Heart right ventricle (tissue), 16 donors: ENCODE data around the gene ABLIM1. TPM values are rescaled to one million over a fixed set of nuclear protein-coding genes. Genes with fewer than 3 reads are reported as not detected.

ENCODE experiments used
- ATAC-seq, 8 donors: fragments of 200-7000 bp; cut with Tn5 transposase; one replicate each; pipeline ENCODE4 v1.9.1; 2020; ENCODE audit warnings: mild to moderate bottlenecking in 8 of 8, moderate library complexity in 8 of 8, moderate number of reproducible peaks in 1 of 8
- DNase-seq, 2 donors: peaks; one replicate each; pipeline ENCODE4 v3.0.0-alpha.2; 2020
- H3K27ac ChIP-seq, 10 donors: fragments of 200-600 bp; sonication (generic) in 2 of 10; one replicate each; pipeline versions ENCODE4 v1.5.0 to v1.8.0; 2020 to 2022; ENCODE audit warnings: mild to moderate bottlenecking in 3 of 10
- H3K27me3 ChIP-seq, 7 donors: fragments of 200-600 bp; one replicate each; pipeline ENCODE4 v1.8.0; 2021 to 2022; ENCODE audit warnings: mild to moderate bottlenecking in 2 of 7
- H3K36me3 ChIP-seq, 9 donors: fragments of 200-600 bp; sonication (generic) in 1 of 9; one replicate each; pipeline versions ENCODE4 v1.5.0 to v1.8.0; 2020 to 2022; ENCODE audit warnings: mild to moderate bottlenecking in 2 of 9
- H3K4me1 ChIP-seq, 9 donors: fragments of 200-600 bp; sonication (generic) in 1 of 9; one replicate each; pipeline versions ENCODE4 v1.5.0 to v1.8.0; 2020 to 2022; ENCODE audit warnings: mild to moderate bottlenecking in 4 of 9
- H3K4me3 ChIP-seq, 10 donors: fragments of 200-600 bp; sonication (generic) in 2 of 10; one replicate each; pipeline versions ENCODE4 v1.5.0 to v1.8.0; 2020 to 2022; ENCODE audit warnings: mild to moderate bottlenecking in 7 of 10, moderate library complexity in 2 of 10
- H3K9me3 ChIP-seq, 11 donors: fragments of 200-600 bp in 10 of 11; sonication (generic) in 2 of 11; one replicate each; pipeline versions ENCODE4 v1.5.0 to v1.8.0; 2013 to 2022; ENCODE audit warnings: mild to moderate bottlenecking in 2 of 11, control low read depth in 1 of 11, moderate library complexity in 1 of 11
- CTCF ChIP-seq, 9 donors: fragments of 200-600 bp; sonication (generic) in 2 of 9; IDR thresholded peaks; one replicate each; pipeline versions ENCODE4 v1.5.0 to v1.8.0; 2021 to 2022; ENCODE audit warnings: antibody characterized with exemption in 9 of 9, mild to moderate bottlenecking in 5 of 9, moderate library complexity in 1 of 9
- WGBS, 2 donors: extraction: QIAGEN DNeasy Blood & Tissue Kit; methylation state at CpG; one replicate each; pipeline ENCODE4 v1.1.7; 2013; ENCODE audit warnings: inconsistent platforms in 1 of 2; 5-methylcytosine and 5-hydroxymethylcytosine counted together
- intact Hi-C, 10 donors: fragments of 100-400 bp; cut with DNase I; formaldehyde crosslinking; loops; one replicate each; pipeline versions ENCODE4 v1.11.1 to v1.14.2; 2022
- polyA plus RNA-seq, 2 donors: library from polyadenylated mRNA; stranded (reverse); fragments of 200-250 nt; gene quantifications; one replicate each; pipeline ENCODE4 v1.2.3, GENCODE V29; 2013
- total RNA-seq, 10 donors: library from RNA; stranded (reverse); fragmentation: NEBNext Ultra II Directional in 3 of 10; extraction: Animal tissue kit (Norgen Biotek cat#: 25700) in 3 of 10; gene quantifications; one replicate each; pipeline versions ENCODE4 v1.2.1 to v1.2.4, GENCODE V29; 2021 to 2023
- donor health status: Arrhythmogenic right ventricular cardiomyopathy.
- donor health status: ischemic (EF 13 %, LVEDD 7.1; RV severe dilation, severe dysfunction).
- donor health status: healthy with polysubstance abuse.
- donor health status: DM: no; HTN: yes; CAD: no.
- donor health status: DM: no; HTN: no; CAD: no.
- donor health status: ischemic (EF 25% LVEDD 6.9; RV normal size, moderate dysfunction).
- donor health status: ischemic (EF 25% LVEDD 5.7; RV mildly dilated, moderate dysfunction).
- donor health status: healthy.
- donor health status: DM: yes; HTN: yes; CAD: no.
- donor health status: Ischemic cardiomyopathy.
- donor health status: ischemic (EF 35%, LVEDD 5.7; RV mildly dilated, moderate dysfunction).
- donor health status: nonischemic (EF 11% LVEDD 7.7; RV severe dilation, severe dysfunction).
- donor health status: DM: yes; HTN: yes; CAD: no.
- donor health status: PGD.
- donor health status: ischemic (EF 29% LVEDD 5.4; RV normal size, mild dysfunction).
- donor health status: nonischemic (EF 23%, LVEDD 6.1; RV moderate dilation, normal function).

Gene ABLIM1
- total and polyA plus RNA-seq, 12 donors: 119 to 816 (median 600) TPM

GRCh38 chr10:114629083-114629823, 28.8 kb downstream of the ABLIM1 start:
- peak in 5 of 8 donors; percentile 6 to 55 (median 24) for ATAC-seq
- H3K9me3 ChIP-seq: peaks cover 0 to 6% (median 0%) of the 10 kb centered on the region in 11 donors
- WGBS, 2 donors: 38 to 39% methylated on average over 9 of the region's 9 CpGs
- TF ChIP-seq CTCF (IDR thresholded peaks at IDR 0.05): no peak
- peaks cover 11 to 93% (median 59%) of the 10 kb centered on the region in 9 donors for H3K4me1 ChIP-seq
- H3K27me3 ChIP-seq: peaks cover 0 to 37% (median 0%) of the 10 kb centered on the region in 7 donors
- peak overlapping the region; percentile 81 to 95 (median 86) for H3K27ac ChIP-seq
- H3K36me3 ChIP-seq: peaks cover 0 to 13% (median 0%) of the 10 kb centered on the region in 9 donors
- H3K4me3 ChIP-seq: peak overlapping the region in 9 of 10 donors; percentile 45 to 80 (median 65)
- intact Hi-C loops: loop anchor here in 1 of 10 donors (5.0 kb wide), 1 partner anchor 58 kb away; no protein-coding TSS in a partner anchor
- no peak for DNase-seq

- Histone ChIP-seq H3K9me3 (peaks cover 0 to 7% (median 0%) of the 10 kb centered on the region in 11 donors), H3K36me3 (peaks cover 0 to 13% (median 0%) of the 10 kb centered on the region in 9 donors), H3K27ac (peak overlapping the region in 9 of 10 donors; percentile 59 to 95 (median 85)), H3K27me3 (peaks cover 0 to 34% (median 0%) of the 10 kb centered on the region in 7 donors), H3K4me1 (peaks cover 16 to 96% (median 61%) of the 10 kb centered on the region in 9 donors), H3K4me3 (peak overlapping the region in 3 of 10 donors; percentile 5 to 59 (median 58))
- 57 to 66% methylated on average over 3 of the region's 3 CpGs for WGBS, 2 donors
- DNase-seq (no peak), ATAC-seq (no peak)
- no peak for TF ChIP-seq CTCF (IDR thresholded peaks at IDR 0.05)
- intact Hi-C loops: loop anchor here in 1 of 10 donors (5.0 kb wide), 1 partner anchor 59 kb away; no protein-coding TSS in a partner anchor
Measured at GRCh38 chr10:114628106-114628505, 30.0 kb downstream of the ABLIM1 start.

GRCh38 chr10:114626841-114627240, 31.2 kb downstream of the ABLIM1 start:
- WGBS, 2 donors: 86 to 93% methylated on average over 1 of the region's 1 CpG

More at GRCh38 chr10:114626841-114627240, 31.2 kb downstream of the ABLIM1 start:
- Histone ChIP-seq H3K36me3 (peaks cover 0 to 13% (median 0%) of the 10 kb centered on the region in 9 donors), H3K9me3 (peaks cover 0 to 7% (median 0%) of the 10 kb centered on the region in 11 donors), H3K4me1 (peaks cover 18 to 95% (median 58%) of the 10 kb centered on the region in 9 donors), H3K4me3 (peak overlapping the region in 2 of 10 donors; percentile 12 to 14), H3K27me3 (peaks cover 0 to 21% (median 0%) of the 10 kb centered on the region in 7 donors), H3K27ac (peak overlapping the region; percentile 36 to 95 (median 84))
- intact Hi-C loops: loop anchor here in 1 of 10 donors (5.0 kb wide), 1 partner anchor 60 kb away; no protein-coding TSS in a partner anchor
- no peak for ATAC-seq
- no peak for TF ChIP-seq CTCF (IDR thresholded peaks at IDR 0.05)
- DNase-seq: no peak
